Heart left ventricle (tissue), 16 donors: ENCODE measurements around the gene DTNA. TPM values are rescaled to one million over a fixed set of nuclear protein-coding genes. Genes with fewer than 3 reads are reported as not detected.

Experiments used
- ATAC-seq, 4 donors: fragments of 200-7000 bp; cut with Tn5 transposase; one replicate each; pipeline ENCODE4 v1.9.1; 2020 to 2022; ENCODE audit warnings: moderate library complexity in 4 of 4, mild to moderate bottlenecking in 3 of 4, moderate number of reproducible peaks in 1 of 4
- DNase-seq, 5 donors: peaks; one replicate each; pipeline ENCODE4 v3.0.0-alpha.2; 2020
- H3K27ac ChIP-seq, 12 donors: fragments of 200-600 bp; sonication (generic) in 4 of 12; one replicate each; pipeline versions ENCODE4 v1.5.0 to v1.8.0; 2016 to 2022; ENCODE audit warnings: mild to moderate bottlenecking in 2 of 12
- H3K27me3 ChIP-seq, 9 donors: fragments of 200-600 bp; sonication (generic) in 2 of 9; one replicate each; pipeline versions ENCODE4 v1.5.1 to v1.8.0; 2016 to 2022; ENCODE audit warnings: mild to moderate bottlenecking in 3 of 9
- H3K36me3 ChIP-seq, 9 donors: fragments of 200-600 bp; sonication (generic) in 2 of 9; one replicate each; pipeline versions ENCODE4 v1.5.0 to v1.8.0; 2018 to 2022; ENCODE audit warnings: mild to moderate bottlenecking in 2 of 9
- H3K4me1 ChIP-seq, 12 donors: fragments of 200-600 bp; sonication (generic) in 4 of 12; one replicate each; pipeline versions ENCODE4 v1.5.0 to v1.8.0; 2016 to 2022; ENCODE audit warnings: mild to moderate bottlenecking in 3 of 12
- H3K4me3 ChIP-seq, 12 donors: fragments of 200-600 bp; sonication (generic) in 4 of 12; one replicate each; pipeline versions ENCODE4 v1.5.0 to v1.8.0; 2017 to 2022; ENCODE audit warnings: mild to moderate bottlenecking in 9 of 12, moderate library complexity in 4 of 12
- H3K9me3 ChIP-seq, 12 donors: fragments of 200-600 bp; sonication (generic) in 4 of 12; one replicate each; pipeline versions ENCODE4 v1.5.0 to v1.8.0; 2016 to 2022; ENCODE audit warnings: mild to moderate bottlenecking in 1 of 12
- CTCF ChIP-seq, 12 donors: fragments of 200-600 bp; sonication (generic) in 4 of 12; IDR thresholded peaks; one replicate each; pipeline versions ENCODE4 v1.5.0 to v1.8.0; 2018 to 2022; ENCODE audit warnings: antibody characterized with exemption in 12 of 12, mild to moderate bottlenecking in 5 of 12
- POLR2A ChIP-seq, 2 donors: fragments of 450-650 bp; IDR thresholded peaks; one replicate each; pipeline ENCODE4 v1.6.1; 2017; ENCODE audit warnings: antibody characterized with exemption in 2 of 2, mild to moderate bottlenecking in 2 of 2, moderate library complexity in 2 of 2
- WGBS, 4 donors: extraction: QIAGEN DNeasy Blood & Tissue Kit in 2 of 4; methylation state at CpG; one replicate each; pipeline versions ENCODE4 v1.1.5 to v1.1.7; 2013 to 2018; 5-methylcytosine and 5-hydroxymethylcytosine counted together
- intact Hi-C, 10 donors: fragments of 100-400 bp; cut with DNase I; formaldehyde crosslinking; loops; one replicate each; pipeline versions ENCODE4 v1.11.1 to v1.14.2; 2022
- polyA plus RNA-seq, 2 donors: library from polyadenylated mRNA; stranded (reverse); fragments of 200-250 nt; gene quantifications; one replicate each; pipeline ENCODE4 v1.2.3, GENCODE V29; 2013
- total RNA-seq, 9 donors: library from RNA; depleted of rRNA in 2 of 9; stranded (reverse); fragments of >200 nt in 2 of 9; fragmentation: NEBNext Ultra II Directional in 3 of 9; extraction: Animal tissue kit (Norgen Biotek cat#: 25700) in 3 of 9; gene quantifications; one replicate each; pipeline versions ENCODE4 v1.1.0 to v1.2.4, GENCODE V29; 2016 to 2023
- donor health status: ischemic (EF 13 %, LVEDD 7.1; RV severe dilation, severe dysfunction).
- donor health status: healthy with polysubstance abuse.
- donor health status: DM: no; HTN: yes; CAD: no.
- donor health status: DM: no; HTN: no; CAD: no.
- donor health status: ischemic (EF 25% LVEDD 6.9; RV normal size, moderate dysfunction).
- donor health status: ischemic (EF 25% LVEDD 5.7; RV mildly dilated, moderate dysfunction).
- donor health status: healthy.
- donor health status: DM: yes; HTN: yes; CAD: no.
- donor health status: ischemic (EF 35%, LVEDD 5.7; RV mildly dilated, moderate dysfunction).
- donor health status: nonischemic (EF 11% LVEDD 7.7; RV severe dilation, severe dysfunction).
- donor health status: DM: yes; HTN: yes; CAD: no.
- donor health status: PGD.
- donor health status: ischemic (EF 29% LVEDD 5.4; RV normal size, mild dysfunction).
- donor health status: nonischemic (EF 23%, LVEDD 6.1; RV moderate dilation, normal function).

The DTNA gene
- total and polyA plus RNA-seq, 11 donors = 92.6 to 220 (median 181) TPM

GRCh38 chr18:34926683-34927082 is 216.6 kb downstream of the DTNA start:
- no peak for DNase-seq

GRCh38 chr18:34928088-34928753 is 218.1 kb downstream of the DTNA start:
- ATAC-seq (peak in 1 of 4 donors; percentile 28), DNase-seq (no peak)
- Histone ChIP-seq H3K27ac (no peak overlapping the region), H3K9me3 (no peaks in the 10 kb centered on the region), H3K27me3 (no peaks in the 10 kb centered on the region), H3K4me1 (no peaks in the 10 kb centered on the region), H3K4me3 (no peak overlapping the region), H3K36me3 (no peaks in the 10 kb centered on the region)
- 79 to 84% (median 82%) methylated on average over 7 of the region's 7 CpGs for WGBS, 4 donors
- no peak for TF ChIP-seq POLR2A (IDR thresholded peaks at IDR 0.05)
- no peak for TF ChIP-seq CTCF (IDR thresholded peaks at IDR 0.05)
- intact Hi-C loops = no loop called here

More at GRCh38 chr18:34926683-34927082, 216.6 kb downstream of the DTNA start:
- TF ChIP-seq POLR2A (IDR thresholded peaks at IDR 0.05) (no peak), CTCF (IDR thresholded peaks at IDR 0.05) (no peak)
- Histone ChIP-seq H3K27ac (no peak overlapping the region), H3K9me3 (peaks cover 0 to 6% (median 0%) of the 10 kb centered on the region in 12 donors), H3K4me3 (no peak overlapping the region), H3K4me1 (no peaks in the 10 kb centered on the region), H3K27me3 (no peaks in the 10 kb centered on the region), H3K36me3 (no peaks in the 10 kb centered on the region)
- no peak for ATAC-seq
- intact Hi-C loops = no loop called here

- intact Hi-C loops = no loop called here
- DNase-seq (no peak), ATAC-seq (no peak)
- Histone ChIP-seq H3K9me3 (no peaks in the 10 kb centered on the region), H3K4me3 (no peak overlapping the region), H3K36me3 (no peaks in the 10 kb centered on the region), H3K27me3 (no peaks in the 10 kb centered on the region), H3K4me1 (no peaks in the 10 kb centered on the region), H3K27ac (no peak overlapping the region)
- 81 to 89% (median 88%) methylated on average over 1 of the region's 1 CpG for WGBS, 4 donors
- TF ChIP-seq POLR2A (IDR thresholded peaks at IDR 0.05) = no peak
- TF ChIP-seq CTCF (IDR thresholded peaks at IDR 0.05) = no peak
These were observed 218.7 kb downstream of the DTNA start for GRCh38 chr18:34928754-34929335.

GRCh38 chr18:34929336-34929780 is 219.3 kb downstream of the DTNA start:
- ATAC-seq = no peak
- WGBS, 4 donors = 73 to 81% (median 78%) methylated on average over 2 of the region's 2 CpGs
- Histone ChIP-seq H3K4me3 (no peak overlapping the region), H3K4me1 (no peaks in the 10 kb centered on the region), H3K27ac (no peak overlapping the region), H3K9me3 (no peaks in the 10 kb centered on the region), H3K36me3 (no peaks in the 10 kb centered on the region), H3K27me3 (no peaks in the 10 kb centered on the region)
- no peak for DNase-seq
- TF ChIP-seq CTCF (IDR thresholded peaks at IDR 0.05) (no peak), POLR2A (IDR thresholded peaks at IDR 0.05) (no peak)
- intact Hi-C loops = no loop called here
